Tibial nerve (tissue), 4 donors: Measurements from ENCODE around the gene BTBD3. TPM values are rescaled to one million over a fixed set of nuclear protein-coding genes. Genes with fewer than 3 reads are reported as not detected.

Experiments used
- DNase-seq, 2 donors: peaks; one replicate each; pipeline ENCODE4 v3.0.0-alpha.2; 2019; ENCODE audit warnings: low spot score in 2 of 2
- H3K27ac ChIP-seq, 4 donors: fragments of 200-600 bp; sonication (generic) in 3 of 4; one replicate each; pipeline ENCODE4 v1.5.1; 2017 to 2019; ENCODE audit warnings: mild to moderate bottlenecking in 1 of 4
- H3K27me3 ChIP-seq, 2 donors: fragments of 200-600 bp; sonication (generic) in 1 of 2; one replicate each; pipeline versions ENCODE4 v1.5.1 to v1.6.0; 2017 to 2019
- H3K36me3 ChIP-seq, 3 donors: fragments of 200-600 bp; sonication (generic); one replicate each; pipeline ENCODE4 v1.5.1; 2018 to 2019
- H3K4me1 ChIP-seq, 4 donors: fragments of 200-600 bp; sonication (generic) in 3 of 4; one replicate each; pipeline ENCODE4 v1.5.1; 2017 to 2019
- H3K4me3 ChIP-seq, 4 donors: fragments of 200-600 bp; sonication (generic) in 3 of 4; one replicate each; pipeline ENCODE4 v1.5.1; 2017 to 2019; ENCODE audit warnings: mild to moderate bottlenecking in 1 of 4, moderate library complexity in 1 of 4
- H3K9me3 ChIP-seq, 4 donors: fragments of 200-600 bp; sonication (generic) in 3 of 4; one replicate each; pipeline ENCODE4 v1.5.1; 2017 to 2019
- CTCF ChIP-seq, 5 experiments: fragments of 200-600 bp in 3 of 5; fragments of 450-650 bp in 2 of 5; sonication (generic) in 3 of 5; IDR thresholded peaks; one replicate each; pipeline ENCODE4 v1.5.1; 2016 to 2019; ENCODE audit warnings: antibody characterized with exemption in 5 of 5, mild to moderate bottlenecking in 3 of 5, moderate library complexity in 2 of 5
- EP300 ChIP-seq, 2 donors: sonication (generic); formaldehyde crosslinking; IDR thresholded peaks; one replicate each; pipeline ENCODE4 v1.6.1; 2017; ENCODE audit warnings: antibody characterized with exemption in 2 of 2, mild to moderate bottlenecking in 1 of 2
- POLR2A ChIP-seq, 2 donors: fragments of 450-650 bp; IDR thresholded peaks; one replicate each; pipeline ENCODE4 v1.6.1; 2017; ENCODE audit warnings: antibody characterized with exemption in 2 of 2, mild to moderate bottlenecking in 2 of 2, moderate library complexity in 2 of 2
- WGBS, 2 donors: methylation state at CpG; one replicate each; pipeline ENCODE4 v1.1.5; 2018; 5-methylcytosine and 5-hydroxymethylcytosine counted together
- total RNA-seq, 4 donors: library from RNA; depleted of rRNA; stranded (reverse); fragments of >200 nt; gene quantifications; one replicate each; pipeline ENCODE4 v1.1.0, GENCODE V29; 2016

BTBD3 gene
- total RNA-seq = 10 to 100 TPM; 29.8 to 48.1 (median 38.7) TPM

DNA sequence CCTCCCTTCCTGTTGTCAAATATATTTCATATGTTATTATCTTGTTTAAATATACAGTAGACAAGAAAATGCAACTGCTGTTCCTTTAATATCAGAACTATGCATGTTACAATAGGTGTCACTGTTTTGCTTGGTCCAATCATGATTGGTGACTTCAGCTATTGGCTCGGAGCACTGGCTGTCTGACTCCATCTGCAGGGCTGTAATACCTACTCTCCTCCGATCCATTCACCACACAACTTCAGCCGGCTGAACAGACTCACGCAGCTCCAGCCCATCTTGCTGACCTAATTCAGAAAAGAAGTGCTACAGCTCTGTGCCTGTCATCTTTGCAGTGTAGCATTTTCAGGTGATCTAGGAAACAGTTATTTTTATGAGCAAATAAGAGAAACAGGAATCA lies at the start of gene BTBD3:
TSS of gene BTBD3 (plus strand) at position 231 of the 400 bp plus-strand sequence. CDS start 383 bp downstream, outside the sequence.
- no peak for TF ChIP-seq CTCF (IDR thresholded peaks at IDR 0.05)
- Histone ChIP-seq H3K4me1 (peaks cover 0 to 38% (median 2%) of the 10 kb centered on the region in 4 donors), H3K27ac (peak within 1 kb of the TSS in 2 of 4 donors; percentile 60 to 64), H3K36me3 (peaks cover 0 to 9% (median 0%) of the 10 kb centered on the region in 3 donors), H3K27me3 (no peaks in the 10 kb centered on the region), H3K4me3 (peak within 1 kb of the TSS; percentile 12 to 38 (median 13)), H3K9me3 (no peaks in the 10 kb centered on the region)
- WGBS, 2 donors = 1 to 7% methylated on average over 4 of the region's 4 CpGs
- no peak for DNase-seq

DNA sequence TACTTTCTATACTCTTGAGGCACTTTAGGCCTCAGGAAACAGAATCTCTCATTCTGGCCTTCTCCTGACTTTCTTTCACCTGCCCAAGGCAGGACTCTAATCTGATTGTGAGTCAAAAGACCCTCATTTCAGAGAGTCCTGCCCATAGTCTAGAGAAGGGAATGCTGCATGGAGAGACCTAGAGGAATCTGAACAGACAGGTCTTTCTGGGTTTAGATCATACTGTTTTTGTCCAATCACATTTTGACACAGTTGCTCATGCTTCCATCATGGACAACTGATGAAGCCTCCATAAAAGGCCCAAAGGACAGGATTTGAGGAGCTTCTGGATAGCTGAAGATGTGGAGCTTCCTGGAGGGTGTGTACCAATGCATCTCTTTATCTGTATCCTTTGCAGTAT lies 48.1 kb upstream of the BTBD3 start:
- no peak overlapping the region for H3K27ac ChIP-seq
- TF ChIP-seq POLR2A (IDR thresholded peaks at IDR 0.05) (no peak), CTCF (IDR thresholded peaks at IDR 0.05) (no peak), EP300 (IDR thresholded peaks at IDR 0.05) (no peak)
- H3K27me3 ChIP-seq = no peaks in the 10 kb centered on the region
- no peaks in the 10 kb centered on the region for H3K36me3 ChIP-seq
- H3K4me3 ChIP-seq = no peak overlapping the region
- H3K4me1 ChIP-seq = no peaks in the 10 kb centered on the region
- no peaks in the 10 kb centered on the region for H3K9me3 ChIP-seq
- no peak for DNase-seq

DNA sequence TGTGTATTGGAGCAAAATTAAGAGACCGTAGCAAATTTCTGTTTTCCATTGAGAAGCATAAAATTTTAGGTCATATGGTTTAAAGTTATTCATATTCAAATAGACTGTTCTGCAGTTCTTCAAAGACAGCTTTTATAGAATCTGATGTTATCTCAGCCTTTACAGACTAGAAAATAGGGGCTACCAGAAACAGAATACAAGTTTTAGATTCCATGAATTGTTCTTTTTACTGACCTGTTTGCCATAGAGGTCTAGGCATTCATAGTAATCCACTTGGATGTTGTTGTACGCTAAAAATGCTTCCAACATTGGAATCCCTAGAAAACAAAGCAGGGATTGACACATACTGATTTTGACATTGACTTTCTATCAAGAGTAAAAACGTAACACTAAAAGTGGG lies 47.3 kb upstream of the BTBD3 start:
- Histone ChIP-seq H3K36me3 (no peaks in the 10 kb centered on the region), H3K27ac (no peak overlapping the region), H3K4me3 (no peak overlapping the region), H3K9me3 (no peaks in the 10 kb centered on the region), H3K4me1 (no peaks in the 10 kb centered on the region), H3K27me3 (no peaks in the 10 kb centered on the region)
- no peak for DNase-seq
- WGBS, 2 donors = 30 to 34% methylated on average over 3 of the region's 3 CpGs
- no peak for TF ChIP-seq EP300 (IDR thresholded peaks at IDR 0.05)
- no peak for TF ChIP-seq POLR2A (IDR thresholded peaks at IDR 0.05)
- TF ChIP-seq CTCF (IDR thresholded peaks at IDR 0.05) = no peak

DNA sequence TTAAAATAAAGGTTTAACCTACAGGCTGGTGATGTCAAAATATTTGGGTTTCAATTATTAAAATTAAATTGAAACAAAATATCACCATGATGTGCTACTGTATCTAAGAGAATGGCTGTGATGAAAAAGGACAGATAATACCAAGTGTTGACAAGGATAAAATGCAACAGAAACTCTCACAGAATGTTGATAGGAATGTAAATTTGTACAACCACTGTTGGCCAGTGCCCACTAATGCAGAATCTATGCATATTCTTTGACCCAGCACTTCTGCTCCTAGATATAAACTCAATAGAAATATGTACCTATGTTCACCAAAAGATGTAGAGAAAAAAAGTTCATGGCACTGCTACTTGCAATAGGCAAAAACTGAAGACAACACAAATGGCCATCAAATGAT lies 41.1 kb upstream of the BTBD3 start:
- no peak for DNase-seq

GRCh38 chr20:11880680-11881079 lies 37.0 kb upstream of the BTBD3 start:
- 85 to 98% methylated on average over 4 of the region's 4 CpGs for WGBS, 2 donors
- H3K27me3 ChIP-seq = no peaks in the 10 kb centered on the region
- no peaks in the 10 kb centered on the region for H3K36me3 ChIP-seq
- H3K27ac ChIP-seq = no peak overlapping the region
- TF ChIP-seq CTCF (IDR thresholded peaks at IDR 0.05) (no peak), POLR2A (IDR thresholded peaks at IDR 0.05) (no peak), EP300 (IDR thresholded peaks at IDR 0.05) (no peak)
- no peak overlapping the region for H3K4me3 ChIP-seq
- H3K4me1 ChIP-seq = no peaks in the 10 kb centered on the region
- H3K9me3 ChIP-seq = no peaks in the 10 kb centered on the region
- no peak for DNase-seq

More for the DNA sequence above, 41.1 kb upstream of the BTBD3 start:
- Histone ChIP-seq H3K27me3 (no peaks in the 10 kb centered on the region), H3K4me3 (no peak overlapping the region), H3K4me1 (no peaks in the 10 kb centered on the region), H3K36me3 (no peaks in the 10 kb centered on the region), H3K9me3 (no peaks in the 10 kb centered on the region), H3K27ac (no peak overlapping the region)
- TF ChIP-seq EP300 (IDR thresholded peaks at IDR 0.05) = no peak
- no peak for TF ChIP-seq CTCF (IDR thresholded peaks at IDR 0.05)
- TF ChIP-seq POLR2A (IDR thresholded peaks at IDR 0.05) = no peak
